ENCODE data around the gene TSHZ2. TPM values are rescaled to one million over a fixed set of nuclear protein-coding genes. Genes with fewer than 3 reads are reported as not detected.

TSHZ2 gene
- total RNA-seq, 1 experiment from 2014 or later, result 0.07 TPM

GRCh38 chr20:52978851-52979250 is 6.7 kb downstream of the TSHZ2 start:
- H3K9me3 ChIP-seq (ENCODE audit: control insufficient read depth, low read depth, low read length), result no peaks in the 10 kb centered on the region
- no peak overlapping the region for H3K23ac ChIP-seq (ENCODE audit: insufficient read length, low read depth, low read length)
- no peak overlapping the region for H4K8ac ChIP-seq (replicated peaks; ENCODE audit: insufficient read length, low read depth, low read length)
- no peak overlapping the region for H3T11ph ChIP-seq (ENCODE audit: low read length)
- H3K9ac ChIP-seq (ENCODE audit: extremely low read depth, insufficient read length, low read length), result no peak overlapping the region
- no peak overlapping the region for H4K5ac ChIP-seq (ENCODE audit: insufficient read length, low read depth, low read length)
- no peak overlapping the region for H3K56ac ChIP-seq (ENCODE audit: insufficient read length, low read depth, low read length)
- no CpG with 5 or more reads among the region's 2 CpGs for WGBS (ENCODE audit: extremely low coverage, insufficient read length, low lambda C conversion rate)
- no peak overlapping the region for H2BK12ac ChIP-seq (ENCODE audit: insufficient read length, low read depth, low read length)
- no peak overlapping the region for H2BK15ac ChIP-seq (ENCODE audit: low read depth, low read length)
- no peaks in the 10 kb centered on the region for H4K20me1 ChIP-seq (ENCODE audit: control insufficient read depth, insufficient read depth, insufficient read length)
- no peaks in the 10 kb centered on the region for H3K79me1 ChIP-seq (ENCODE audit: insufficient read depth, low read depth, low read length, poor library complexity, severe bottlenecking)
- no peak overlapping the region for H3K27ac ChIP-seq (ENCODE audit: insufficient read length, low read depth, low read length)
- H4K91ac ChIP-seq (ENCODE audit: insufficient read length, low read depth, low read length), result no peak overlapping the region
- no peak overlapping the region for H2AFZ ChIP-seq (ENCODE audit: low read length)
- Mint-ChIP-seq H3K36me3 (ENCODE audit: insufficient read depth in 1 of 3, low read depth in 3 of 3) (no peaks in the 10 kb centered on the region), H3K4me3 (no peak overlapping the region), H3K9me3 (no peaks in the 10 kb centered on the region), H3K4me1 (peaks cover 3 to 12% of the 10 kb centered on the region in 2 experiments), H3K27me3 (ENCODE audit: low read depth) (peaks cover 37% of the 10 kb centered on the region), H3K27ac (no peak overlapping the region)
- H3K23me2 ChIP-seq (ENCODE audit: insufficient read length, low read depth, low read length, poor library complexity, severe bottlenecking), result no peaks in the 10 kb centered on the region
- no peak overlapping the region for H2BK20ac ChIP-seq (ENCODE audit: low read depth, low read length, poor library complexity, severe bottlenecking)
- no peak overlapping the region for H2AK5ac ChIP-seq (ENCODE audit: insufficient read length, low read length)
- no peak overlapping the region for H3K14ac ChIP-seq (ENCODE audit: insufficient read depth, low read length)
- H3K79me2 ChIP-seq (ENCODE audit: insufficient read depth, low read length), result no peaks in the 10 kb centered on the region
- no peak overlapping the region for H3K4ac ChIP-seq (ENCODE audit: low read depth, low read length)
- no peaks in the 10 kb centered on the region for H3K4me1 ChIP-seq (ENCODE audit: insufficient read depth, low read length)
- H2BK120ac ChIP-seq (ENCODE audit: low read depth, low read length, poor library complexity, severe bottlenecking), result no peak overlapping the region
- no peak for DNase-seq
- no peak overlapping the region for H3K18ac ChIP-seq (ENCODE audit: insufficient read length, low read depth, low read length)
- TF ChIP-seq CTCF (conservative IDR thresholded peaks at IDR 0.05), result no peak
- no peak overlapping the region for H2BK5ac ChIP-seq (ENCODE audit: insufficient read length, low read length)
- no peak overlapping the region for H3K4me2 ChIP-seq (ENCODE audit: insufficient read depth, insufficient read length, low read length)
- H3K27me3 ChIP-seq (ENCODE audit: insufficient read depth, low read length), result no peaks in the 10 kb centered on the region

Measured in H9 (cell line).